ENCODE results near the gene CRYL1. TPM values are rescaled to one million over a fixed set of nuclear protein-coding genes. Genes with fewer than 3 reads are reported as not detected.

CRYL1 gene, protein sequence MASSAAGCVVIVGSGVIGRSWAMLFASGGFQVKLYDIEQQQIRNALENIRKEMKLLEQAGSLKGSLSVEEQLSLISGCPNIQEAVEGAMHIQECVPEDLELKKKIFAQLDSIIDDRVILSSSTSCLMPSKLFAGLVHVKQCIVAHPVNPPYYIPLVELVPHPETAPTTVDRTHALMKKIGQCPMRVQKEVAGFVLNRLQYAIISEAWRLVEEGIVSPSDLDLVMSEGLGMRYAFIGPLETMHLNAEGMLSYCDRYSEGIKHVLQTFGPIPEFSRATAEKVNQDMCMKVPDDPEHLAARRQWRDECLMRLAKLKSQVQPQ
- total RNA-seq (2021) (5.9 and 9.9 TPM in 2 replicates), Bru-seq, nascent RNA (percentile 43 among the genes with signal in this experiment), BruChase-seq, experiment 1, labeled RNA remaining after a 2-hour chase (percentile 32 among the genes with signal in this experiment), BruChase-seq, experiment 2, labeled RNA remaining after a 6-hour chase (percentile 39 among the genes with signal in this experiment)
- long read RNA-seq, transcript CRYL1-201 (8 exons, 1,485 nt), result major isoform, 7 of 13 reads
- long read RNA-seq, partial matches to known transcripts, result 0 of 13 reads
- long read RNA-seq, other reads (novel, unspliced or antisense), result 4 of 13 reads

DNA sequence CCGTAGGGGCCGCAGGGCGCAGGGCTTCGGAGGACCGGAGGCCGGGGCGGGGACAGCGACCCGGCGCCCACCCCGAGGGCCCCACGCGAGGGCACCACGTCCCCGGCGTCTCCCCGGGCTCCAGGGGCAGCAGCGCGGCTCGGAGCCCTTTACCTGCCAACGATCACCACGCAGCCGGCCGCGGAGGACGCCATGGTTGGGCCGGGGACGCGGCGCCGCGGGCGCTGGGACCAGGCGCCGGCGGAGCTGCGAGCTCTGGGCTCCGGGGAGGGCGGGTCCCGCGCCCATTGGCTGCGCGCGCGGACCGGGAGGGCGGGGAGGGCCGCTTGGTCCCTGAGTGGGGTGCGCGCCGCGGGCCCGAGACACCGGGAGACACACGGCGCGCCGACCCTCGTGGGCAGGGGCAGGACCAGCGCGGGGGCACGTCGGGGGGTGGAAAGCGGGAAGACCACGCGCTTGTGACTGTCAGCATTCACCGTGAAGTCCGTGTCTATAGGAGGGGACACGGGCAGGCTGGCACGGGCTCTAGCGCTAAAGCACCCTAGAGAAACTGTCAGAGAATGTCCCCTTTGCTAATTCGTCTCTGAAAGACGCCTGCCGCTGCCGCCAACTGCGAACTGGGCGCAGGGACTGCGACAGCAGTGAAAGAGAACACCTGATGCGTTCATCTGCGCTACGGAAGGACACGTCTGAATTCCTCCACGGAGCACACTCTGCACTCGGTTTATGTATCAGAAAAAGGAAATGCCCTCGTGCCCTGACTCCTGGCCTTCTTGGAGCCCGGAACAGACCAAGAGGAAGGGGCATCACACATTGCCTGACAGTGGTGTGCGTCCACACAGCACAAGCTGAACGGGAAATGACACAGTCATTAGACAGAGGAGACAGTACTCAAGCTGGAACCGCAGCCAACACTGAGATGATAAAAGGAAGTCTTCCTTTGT lies at the start of gene CRYL1:
CRYL1 (minus strand) TSS at position 257 of the 944 bp plus-strand sequence; CDS start at position 194, 63 bp downstream.
- H3K9me3 ChIP-seq (ENCODE audit: low read depth, low read length, poor library complexity, severe bottlenecking), result no peaks in the 10 kb centered on the region
- peak within 1 kb of the TSS; percentile 65 for H3K27ac ChIP-seq (ENCODE audit: low read depth, low read length, poor library complexity, severe bottlenecking)
- ChIA-PET CTCF (no interaction called here), POLR2A (ENCODE audit: low non-redundant PET) (no interaction called here)
- no peaks in the 10 kb centered on the region for H3K36me3 ChIP-seq (ENCODE audit: insufficient read depth, low read length, poor library complexity, severe bottlenecking)
- H3K27me3 ChIP-seq (replicated peaks; ENCODE audit: insufficient read depth, low read depth, low read length, poor library complexity), result no peaks in the 10 kb centered on the region
- BruUV-seq (replicated peaks), result no TSS peak
- peaks cover 15% of the 10 kb centered on the region for H3K4me1 ChIP-seq (ENCODE audit: insufficient read depth, low read length, poor library complexity, severe bottlenecking)
- DNase-seq (ENCODE audit: low spot score), result peak; percentile 74
- H3K4me3 ChIP-seq (ENCODE audit: low read depth, low read length, poor library complexity, severe bottlenecking), result peak within 1 kb of the TSS; percentile 92
- TF ChIP-seq, protein P1, sequence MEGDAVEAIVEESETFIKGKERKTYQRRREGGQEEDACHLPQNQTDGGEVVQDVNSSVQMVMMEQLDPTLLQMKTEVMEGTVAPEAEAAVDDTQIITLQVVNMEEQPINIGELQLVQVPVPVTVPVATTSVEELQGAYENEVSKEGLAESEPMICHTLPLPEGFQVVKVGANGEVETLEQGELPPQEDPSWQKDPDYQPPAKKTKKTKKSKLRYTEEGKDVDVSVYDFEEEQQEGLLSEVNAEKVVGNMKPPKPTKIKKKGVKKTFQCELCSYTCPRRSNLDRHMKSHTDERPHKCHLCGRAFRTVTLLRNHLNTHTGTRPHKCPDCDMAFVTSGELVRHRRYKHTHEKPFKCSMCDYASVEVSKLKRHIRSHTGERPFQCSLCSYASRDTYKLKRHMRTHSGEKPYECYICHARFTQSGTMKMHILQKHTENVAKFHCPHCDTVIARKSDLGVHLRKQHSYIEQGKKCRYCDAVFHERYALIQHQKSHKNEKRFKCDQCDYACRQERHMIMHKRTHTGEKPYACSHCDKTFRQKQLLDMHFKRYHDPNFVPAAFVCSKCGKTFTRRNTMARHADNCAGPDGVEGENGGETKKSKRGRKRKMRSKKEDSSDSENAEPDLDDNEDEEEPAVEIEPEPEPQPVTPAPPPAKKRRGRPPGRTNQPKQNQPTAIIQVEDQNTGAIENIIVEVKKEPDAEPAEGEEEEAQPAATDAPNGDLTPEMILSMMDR (conservative IDR thresholded peaks at IDR 0.05; ENCODE audit: low read depth, low read length), result no peak
- TF ChIP-seq EZH2 (IDR thresholded peaks at IDR 0.05; ENCODE audit: borderline replicate concordance, low read depth, low read length, poor library complexity, severe bottlenecking), result no peak
- intact Hi-C loops (cut with micrococcal nuclease; ENCODE audit: unreplicated experiment), result loop anchor here (5.0 kb wide), 1 partner anchor 181 kb away; no protein-coding TSS in a partner anchor

DNA sequence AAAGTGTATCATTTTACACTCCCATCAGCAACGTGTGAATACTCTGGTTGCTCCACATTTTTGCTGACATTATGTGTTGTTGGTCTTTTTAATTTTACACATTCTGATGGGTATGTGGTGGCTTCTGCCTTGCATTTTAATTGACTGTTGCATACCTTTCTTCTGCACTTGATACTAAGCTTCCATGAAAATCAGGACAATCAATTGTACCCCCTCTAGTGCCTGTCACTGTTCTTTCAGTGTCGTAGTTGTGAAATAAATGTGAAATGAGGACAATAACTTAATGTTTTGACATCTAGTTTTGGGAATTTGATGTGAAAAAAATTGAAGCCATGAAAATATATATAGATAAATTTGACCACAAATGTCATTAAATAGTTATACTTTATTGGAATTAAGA lies 48.0 kb upstream of the CRYL1 start:
- intact Hi-C loops (cut with micrococcal nuclease; ENCODE audit: unreplicated experiment), result no loop called here
- Histone ChIP-seq H3K4me3 (ENCODE audit: low read depth, low read length, poor library complexity, severe bottlenecking) (no peak overlapping the region), H3K9me3 (ENCODE audit: low read depth, low read length, poor library complexity, severe bottlenecking) (peaks cover 7% of the 10 kb centered on the region), H3K27ac (ENCODE audit: low read depth, low read length, poor library complexity, severe bottlenecking) (no peak overlapping the region), H3K4me1 (ENCODE audit: insufficient read depth, low read length, poor library complexity, severe bottlenecking) (no peaks in the 10 kb centered on the region), H3K27me3 (replicated peaks; ENCODE audit: insufficient read depth, low read depth, low read length, poor library complexity) (no peaks in the 10 kb centered on the region), H3K36me3 (ENCODE audit: insufficient read depth, low read length, poor library complexity, severe bottlenecking) (peaks cover 5% of the 10 kb centered on the region)
- ChIA-PET POLR2A (ENCODE audit: low non-redundant PET) (no interaction called here), CTCF (no interaction called here)
- no peak for DNase-seq (ENCODE audit: low spot score)
- TF ChIP-seq EZH2 (IDR thresholded peaks at IDR 0.05; ENCODE audit: borderline replicate concordance, low read depth, low read length, poor library complexity, severe bottlenecking), result no peak
- TF ChIP-seq, protein P1 (conservative IDR thresholded peaks at IDR 0.05; ENCODE audit: low read depth, low read length), result no peak
- no TSS peak for BruUV-seq (replicated peaks)

DNA sequence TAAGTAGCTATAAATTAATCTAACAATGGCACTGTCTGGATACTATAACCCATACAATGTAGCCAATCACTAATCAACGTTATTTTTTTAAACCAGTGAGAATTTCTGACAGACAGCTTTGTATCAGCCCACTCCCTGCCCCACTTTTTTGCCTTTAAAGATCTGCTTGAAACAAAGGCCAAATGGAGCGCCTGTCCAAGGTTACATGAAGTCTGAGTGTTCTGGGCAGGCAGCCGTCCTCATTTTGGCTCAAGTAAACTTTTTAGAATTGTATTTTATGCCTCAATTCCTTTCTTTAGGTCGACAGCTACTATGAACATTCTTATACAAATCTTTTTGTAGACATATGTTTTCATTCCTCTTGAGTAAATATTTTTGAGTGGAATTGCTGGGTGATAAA lies 47.5 kb upstream of the CRYL1 start:
- no TSS peak for BruUV-seq (replicated peaks)
- Histone ChIP-seq H3K27me3 (replicated peaks; ENCODE audit: insufficient read depth, low read depth, low read length, poor library complexity) (no peaks in the 10 kb centered on the region), H3K27ac (ENCODE audit: low read depth, low read length, poor library complexity, severe bottlenecking) (no peak overlapping the region), H3K4me3 (ENCODE audit: low read depth, low read length, poor library complexity, severe bottlenecking) (no peak overlapping the region), H3K36me3 (ENCODE audit: insufficient read depth, low read length, poor library complexity, severe bottlenecking) (peaks cover 4% of the 10 kb centered on the region), H3K9me3 (ENCODE audit: low read depth, low read length, poor library complexity, severe bottlenecking) (peaks cover 7% of the 10 kb centered on the region), H3K4me1 (ENCODE audit: insufficient read depth, low read length, poor library complexity, severe bottlenecking) (peaks cover 3% of the 10 kb centered on the region)
- TF ChIP-seq EZH2 (IDR thresholded peaks at IDR 0.05; ENCODE audit: borderline replicate concordance, low read depth, low read length, poor library complexity, severe bottlenecking), result no peak
- TF ChIP-seq, protein P1 (conservative IDR thresholded peaks at IDR 0.05; ENCODE audit: low read depth, low read length), result no peak
- ChIA-PET CTCF (no interaction called here), POLR2A (ENCODE audit: low non-redundant PET) (no interaction called here)
- no peak for DNase-seq (ENCODE audit: low spot score)
- intact Hi-C loops (cut with micrococcal nuclease; ENCODE audit: unreplicated experiment), result no loop called here

All from A673 (cell line).